ENCODE results near the gene AKIRIN2.

The AKIRIN2 gene

DNA sequence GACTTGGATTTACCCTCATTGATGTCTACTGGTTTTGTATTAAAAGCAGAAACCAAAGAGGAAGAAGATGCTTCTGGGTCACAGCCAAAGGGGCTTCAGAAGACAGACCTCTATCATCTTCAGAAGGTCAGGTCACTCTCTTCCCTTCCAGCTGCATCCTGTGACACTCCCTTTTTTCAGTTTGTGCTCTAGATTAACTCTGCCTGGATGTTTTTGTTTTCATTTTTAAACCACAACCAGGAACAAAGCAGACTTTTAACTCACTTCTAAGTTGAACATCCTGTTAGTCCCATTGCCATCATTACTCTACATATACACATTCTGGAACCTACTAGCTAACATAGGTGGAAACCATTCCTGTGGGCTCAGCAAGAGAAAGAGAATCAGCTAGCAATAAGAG, 45.2 kb downstream of the AKIRIN2 start:
- no peak overlapping the region for H3K27ac ChIP-seq
- TF ChIP-seq, protein P1, sequence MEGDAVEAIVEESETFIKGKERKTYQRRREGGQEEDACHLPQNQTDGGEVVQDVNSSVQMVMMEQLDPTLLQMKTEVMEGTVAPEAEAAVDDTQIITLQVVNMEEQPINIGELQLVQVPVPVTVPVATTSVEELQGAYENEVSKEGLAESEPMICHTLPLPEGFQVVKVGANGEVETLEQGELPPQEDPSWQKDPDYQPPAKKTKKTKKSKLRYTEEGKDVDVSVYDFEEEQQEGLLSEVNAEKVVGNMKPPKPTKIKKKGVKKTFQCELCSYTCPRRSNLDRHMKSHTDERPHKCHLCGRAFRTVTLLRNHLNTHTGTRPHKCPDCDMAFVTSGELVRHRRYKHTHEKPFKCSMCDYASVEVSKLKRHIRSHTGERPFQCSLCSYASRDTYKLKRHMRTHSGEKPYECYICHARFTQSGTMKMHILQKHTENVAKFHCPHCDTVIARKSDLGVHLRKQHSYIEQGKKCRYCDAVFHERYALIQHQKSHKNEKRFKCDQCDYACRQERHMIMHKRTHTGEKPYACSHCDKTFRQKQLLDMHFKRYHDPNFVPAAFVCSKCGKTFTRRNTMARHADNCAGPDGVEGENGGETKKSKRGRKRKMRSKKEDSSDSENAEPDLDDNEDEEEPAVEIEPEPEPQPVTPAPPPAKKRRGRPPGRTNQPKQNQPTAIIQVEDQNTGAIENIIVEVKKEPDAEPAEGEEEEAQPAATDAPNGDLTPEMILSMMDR (conservative IDR thresholded peaks at IDR 0.05), result no peak
- no peak for TF ChIP-seq ZFX (IDR thresholded peaks at IDR 0.05)

DNA sequence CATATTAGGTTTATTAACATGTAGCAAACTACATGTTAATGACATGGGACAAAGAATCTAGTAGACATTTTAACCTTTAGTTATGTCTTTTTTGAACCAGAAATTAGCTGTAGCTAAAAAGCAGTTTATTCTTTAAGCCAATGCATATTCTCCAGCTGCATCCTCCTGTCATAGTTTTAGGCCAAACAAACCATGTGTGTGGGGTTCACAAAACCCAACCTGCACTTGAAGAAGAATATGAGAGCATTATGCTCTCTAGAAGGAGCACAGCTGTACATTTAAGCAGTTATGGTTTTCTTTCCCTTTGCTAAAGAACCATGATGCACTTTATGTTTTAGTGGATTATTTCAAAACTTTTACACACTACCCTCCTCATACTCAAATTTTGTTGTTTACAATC, 46.2 kb downstream of the AKIRIN2 start:
- TF ChIP-seq ZFX (IDR thresholded peaks at IDR 0.05), result no peak
- TF ChIP-seq, protein P1 (conservative IDR thresholded peaks at IDR 0.05), result no peak
- H3K27ac ChIP-seq, result no peak overlapping the region

DNA sequence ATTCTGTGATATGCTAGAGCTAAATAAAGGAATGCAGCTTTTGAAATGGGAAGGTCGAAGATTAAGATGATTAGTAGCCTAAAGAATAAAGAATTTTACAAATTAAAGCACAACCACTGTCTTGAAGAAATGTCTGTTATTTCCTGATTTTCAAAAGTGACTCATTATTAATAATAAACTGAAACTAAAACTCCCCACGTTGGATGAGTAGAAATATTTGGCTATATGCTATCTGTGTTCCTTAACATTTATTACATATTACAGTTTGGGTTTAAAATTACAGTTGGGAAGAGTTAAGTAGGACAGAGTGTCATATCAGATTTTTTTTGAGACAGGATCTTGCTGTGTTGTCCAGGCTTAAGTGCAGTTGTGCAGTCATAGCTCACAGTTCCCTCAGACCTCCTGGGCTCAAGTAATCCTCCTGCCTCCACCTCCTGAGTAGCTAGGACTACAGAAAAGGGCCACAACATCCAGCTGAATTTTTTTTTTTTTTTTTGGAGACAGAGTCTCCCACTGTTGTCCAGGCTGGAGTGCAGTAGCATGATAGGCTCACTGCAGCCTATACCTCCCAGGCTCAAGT, 47.1 kb downstream of the AKIRIN2 start:
- no peak overlapping the region for H3K27ac ChIP-seq
- TF ChIP-seq ZFX (IDR thresholded peaks at IDR 0.05), result no peak
- TF ChIP-seq, protein P1 (conservative IDR thresholded peaks at IDR 0.05), result no peak

DNA sequence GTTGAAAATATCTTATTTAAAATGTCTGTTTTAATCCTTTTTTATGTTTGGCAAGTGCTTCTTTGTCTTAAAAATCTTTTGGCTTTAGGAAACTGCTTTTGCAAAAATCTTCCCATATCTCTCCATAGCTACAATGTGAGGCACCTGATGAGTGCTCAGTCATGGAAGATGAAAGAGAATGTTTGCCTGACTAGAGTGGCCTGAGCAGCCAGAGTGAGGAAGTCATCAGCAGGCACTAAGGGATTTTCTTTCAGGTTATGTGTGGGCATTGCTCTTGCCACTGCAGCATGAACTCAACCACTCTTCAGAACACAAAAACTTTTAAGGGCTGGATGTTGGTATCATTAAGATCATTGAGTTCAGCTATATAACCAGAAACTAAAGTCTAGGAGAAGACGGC, 47.9 kb downstream of the AKIRIN2 start:
- TF ChIP-seq, protein P1 (conservative IDR thresholded peaks at IDR 0.05), result no peak
- no peak for TF ChIP-seq ZFX (IDR thresholded peaks at IDR 0.05)
- H3K27ac ChIP-seq, result no peak overlapping the region

DNA sequence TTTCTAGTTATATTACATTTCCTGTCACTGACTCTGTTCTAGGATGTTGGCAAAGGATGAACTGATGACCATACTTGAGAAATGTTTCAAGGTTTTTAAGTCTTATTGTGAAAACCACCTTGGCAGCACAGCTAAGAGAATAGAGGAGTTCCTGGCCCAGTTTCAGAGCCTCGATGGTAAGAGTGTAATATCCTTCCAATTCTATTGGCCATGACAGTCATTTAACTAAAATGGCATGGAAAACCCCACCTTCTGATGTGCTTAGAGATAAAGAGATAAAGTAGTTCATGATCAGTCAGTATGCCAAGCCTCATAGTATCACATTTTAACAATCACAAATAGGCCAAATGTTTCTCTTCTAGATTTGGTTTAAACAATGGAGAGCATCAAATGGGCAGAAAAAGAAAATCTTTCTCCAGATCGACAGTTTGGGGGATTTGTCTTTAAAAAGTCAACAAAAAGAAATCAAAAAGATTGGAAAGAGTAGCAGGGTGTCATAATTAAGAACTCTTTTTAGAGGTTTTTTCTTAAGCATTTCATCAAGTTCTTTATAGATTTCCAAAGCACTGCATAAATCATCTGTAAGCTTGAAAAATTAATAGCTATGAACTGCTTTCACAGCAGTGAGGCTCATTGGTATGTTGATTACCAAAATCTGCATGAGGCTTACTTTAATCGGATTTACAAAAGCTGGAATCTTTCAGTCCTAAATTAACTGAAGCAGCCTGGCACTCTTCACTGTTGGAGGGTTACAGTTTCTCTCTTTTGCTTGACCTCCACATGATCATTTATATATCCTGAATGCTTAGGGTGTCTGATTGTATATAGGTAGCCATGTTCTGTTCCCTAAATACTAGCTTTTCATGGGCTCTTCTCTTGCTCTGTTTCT, 48.7 kb downstream of the AKIRIN2 start:
- TF ChIP-seq ZFX (IDR thresholded peaks at IDR 0.05), result no peak
- TF ChIP-seq, protein P1 (conservative IDR thresholded peaks at IDR 0.05), result no peak
- no peak overlapping the region for H3K27ac ChIP-seq

DNA sequence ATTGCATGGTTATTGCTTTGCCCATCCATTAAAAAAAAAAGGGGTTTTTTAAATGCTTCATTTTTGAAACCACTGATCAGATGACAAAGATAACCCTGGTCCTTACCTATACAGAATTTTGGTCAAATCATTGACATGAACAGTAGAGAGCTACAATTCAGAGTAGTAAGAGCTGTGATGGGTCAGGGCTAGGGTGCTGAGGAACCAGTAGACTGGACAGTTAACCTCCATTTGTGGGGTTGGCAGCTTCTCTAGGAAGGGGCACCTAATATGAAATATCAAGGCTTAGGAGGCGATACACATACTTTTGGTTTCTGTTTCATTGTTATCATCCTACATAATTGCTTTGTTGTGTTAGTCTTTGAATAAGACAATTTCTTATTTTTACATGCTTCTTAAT, 57.0 kb downstream of the AKIRIN2 start:
- no peak for TF ChIP-seq ZFX (IDR thresholded peaks at IDR 0.05)
- TF ChIP-seq, protein P1 (conservative IDR thresholded peaks at IDR 0.05), result no peak
- H3K27ac ChIP-seq, result no peak overlapping the region

DNA sequence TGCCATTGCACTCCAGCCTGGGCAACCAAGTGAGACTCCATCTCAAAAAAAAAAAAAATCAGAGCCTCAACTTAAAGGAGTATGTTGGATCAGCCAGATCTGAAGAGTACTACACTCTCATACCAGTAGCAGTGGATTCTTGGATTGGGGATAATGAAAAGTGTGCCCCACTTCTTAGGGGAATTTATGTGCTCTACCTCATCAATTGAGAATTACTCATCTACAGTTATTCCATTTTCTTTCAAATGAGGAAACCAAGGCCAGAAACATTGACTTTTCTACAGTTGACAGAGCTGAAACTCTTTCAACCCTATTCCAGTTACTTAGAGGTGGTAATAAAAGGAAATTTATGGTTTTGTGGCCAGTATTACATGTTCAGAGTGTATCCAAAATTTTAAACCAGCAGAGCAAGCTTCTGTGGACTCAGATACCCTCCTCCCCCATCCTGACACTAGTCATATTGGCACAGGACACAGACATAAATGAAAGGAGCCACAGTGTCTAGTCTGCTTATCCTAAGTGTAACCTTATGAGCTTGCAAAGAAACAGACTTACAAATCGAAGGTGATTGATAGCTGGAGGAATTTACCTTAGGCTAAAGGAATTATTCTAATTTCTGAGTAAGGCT, 60.9 kb downstream of the AKIRIN2 start:
- no peak overlapping the region for H3K27ac ChIP-seq
- no peak for TF ChIP-seq ZFX (IDR thresholded peaks at IDR 0.05)
- TF ChIP-seq, protein P1 (conservative IDR thresholded peaks at IDR 0.05), result no peak
